GM20000 (cell line): ENCODE measurements around the gene SLC35F1.

Experiments used
- DNase-seq: peaks from one replicate; pipeline ENCODE4 v3.0.0; 2012; ENCODE audit warnings: low spot score
- TF ChIP-seq, protein P1 (sequence below): IDR thresholded peaks from 2 replicates; pipeline ENCODE4 v1.5.1; 2012; ENCODE audit warnings: mild to moderate bottlenecking, control low read depth; ENCODE audit errors: extremely low read depth, missing control alignments

The SLC35F1 gene

DNA sequence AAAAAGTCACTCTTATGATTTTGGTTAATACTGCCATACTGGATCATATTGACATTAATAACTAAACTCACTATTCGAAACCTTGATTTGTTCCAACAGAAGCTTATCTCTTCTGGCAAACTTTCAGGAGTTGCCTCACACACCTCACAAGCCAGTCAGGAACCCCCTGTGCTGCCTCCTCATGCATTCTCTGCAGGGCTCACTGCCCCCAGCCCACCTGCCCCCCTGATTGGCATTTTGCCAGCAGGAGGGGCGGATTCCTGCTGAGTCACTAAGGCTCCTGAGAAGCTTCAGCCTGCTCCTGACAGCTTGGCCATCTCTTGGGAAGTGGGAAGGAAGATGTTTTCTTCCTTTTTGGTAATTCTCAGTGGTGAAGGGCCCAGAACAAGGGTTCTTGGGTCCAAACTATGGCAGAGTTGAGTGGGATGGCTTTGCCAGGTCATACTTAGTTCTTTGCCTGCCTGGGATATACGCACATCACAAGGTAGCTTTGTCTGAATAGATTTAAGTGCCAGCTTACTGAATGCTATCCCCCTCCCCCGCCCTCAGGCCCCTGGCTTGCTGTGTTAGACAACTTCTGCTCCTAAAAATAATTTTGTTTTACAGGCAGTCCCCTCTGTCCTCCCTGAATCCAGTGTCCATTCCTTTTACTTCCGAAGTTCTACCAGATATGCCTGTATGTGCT lies 31.4 kb downstream of the SLC35F1 start:
- DNase-seq, result no peak
- TF ChIP-seq, protein P1, sequence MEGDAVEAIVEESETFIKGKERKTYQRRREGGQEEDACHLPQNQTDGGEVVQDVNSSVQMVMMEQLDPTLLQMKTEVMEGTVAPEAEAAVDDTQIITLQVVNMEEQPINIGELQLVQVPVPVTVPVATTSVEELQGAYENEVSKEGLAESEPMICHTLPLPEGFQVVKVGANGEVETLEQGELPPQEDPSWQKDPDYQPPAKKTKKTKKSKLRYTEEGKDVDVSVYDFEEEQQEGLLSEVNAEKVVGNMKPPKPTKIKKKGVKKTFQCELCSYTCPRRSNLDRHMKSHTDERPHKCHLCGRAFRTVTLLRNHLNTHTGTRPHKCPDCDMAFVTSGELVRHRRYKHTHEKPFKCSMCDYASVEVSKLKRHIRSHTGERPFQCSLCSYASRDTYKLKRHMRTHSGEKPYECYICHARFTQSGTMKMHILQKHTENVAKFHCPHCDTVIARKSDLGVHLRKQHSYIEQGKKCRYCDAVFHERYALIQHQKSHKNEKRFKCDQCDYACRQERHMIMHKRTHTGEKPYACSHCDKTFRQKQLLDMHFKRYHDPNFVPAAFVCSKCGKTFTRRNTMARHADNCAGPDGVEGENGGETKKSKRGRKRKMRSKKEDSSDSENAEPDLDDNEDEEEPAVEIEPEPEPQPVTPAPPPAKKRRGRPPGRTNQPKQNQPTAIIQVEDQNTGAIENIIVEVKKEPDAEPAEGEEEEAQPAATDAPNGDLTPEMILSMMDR, result no peak

DNA sequence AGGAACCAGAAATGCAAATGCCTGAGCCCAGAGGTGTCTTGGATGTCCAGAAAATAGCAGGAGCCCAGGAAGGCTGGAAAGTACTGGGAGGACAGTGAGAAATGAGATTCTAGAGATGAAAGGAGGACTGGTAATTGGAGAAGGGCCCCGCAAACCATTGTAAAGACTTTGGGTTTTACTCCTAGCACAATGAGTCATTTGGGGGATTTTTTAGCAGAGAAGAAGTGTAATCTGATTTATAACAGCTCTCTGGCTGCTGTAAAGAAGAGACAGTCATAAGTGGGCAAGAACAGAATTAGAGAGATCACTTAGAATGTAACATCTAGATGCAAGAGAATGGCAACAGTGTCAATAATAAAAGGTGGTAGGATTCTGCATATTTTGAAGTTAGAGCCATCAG lies 40.2 kb downstream of the SLC35F1 start:
- TF ChIP-seq, protein P1, result no peak
- DNase-seq, result no peak

DNA sequence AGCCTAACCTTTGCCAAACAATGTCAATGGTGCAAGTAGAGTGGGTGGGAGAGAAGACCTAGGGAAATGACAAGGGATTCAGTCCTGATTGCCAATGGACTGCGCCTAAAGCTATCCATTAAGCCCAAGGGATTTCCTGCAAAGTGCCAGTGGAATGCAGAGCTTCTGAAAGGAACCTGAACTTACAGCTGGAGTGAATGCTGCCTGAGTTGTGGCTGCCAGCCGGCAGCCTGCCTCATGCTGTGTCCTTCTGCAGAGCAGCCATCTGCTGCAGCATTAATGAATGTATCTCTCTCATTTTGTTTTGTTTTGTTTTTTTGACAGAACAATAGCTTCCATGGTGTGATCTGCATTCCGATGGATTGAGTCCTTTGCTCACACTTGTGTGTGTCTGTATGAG lies 44.7 kb downstream of the SLC35F1 start:
- TF ChIP-seq, protein P1, result no peak
- DNase-seq, result no peak

DNA sequence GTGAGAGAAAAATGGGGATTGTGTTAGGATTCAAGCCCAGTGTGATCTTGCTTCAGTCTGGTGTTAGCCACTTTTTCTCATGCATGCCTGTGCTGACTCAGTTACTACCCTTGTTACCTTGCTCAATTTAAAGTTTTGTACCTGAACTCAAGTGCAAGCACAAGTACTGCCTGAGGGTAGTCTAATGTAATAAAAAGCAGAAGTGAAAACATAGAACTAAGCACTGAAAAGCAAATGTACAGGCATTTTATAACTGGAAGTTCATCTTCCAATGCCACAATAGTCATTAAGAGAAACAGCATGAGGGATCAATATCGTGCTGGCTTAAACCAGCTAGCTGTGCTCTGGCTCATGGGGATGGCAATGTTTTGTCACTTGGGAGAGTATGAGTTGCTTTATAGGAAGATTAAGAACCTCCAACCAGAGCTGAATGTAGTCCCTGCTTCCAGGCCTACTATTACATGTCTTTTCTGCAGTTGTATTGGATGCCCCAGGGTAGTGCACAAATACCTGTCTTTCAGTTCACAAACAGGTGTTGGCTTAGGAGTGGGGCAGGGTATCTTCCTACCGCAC lies 48.7 kb downstream of the SLC35F1 start:
- no peak for DNase-seq
- TF ChIP-seq, protein P1, result no peak

DNA sequence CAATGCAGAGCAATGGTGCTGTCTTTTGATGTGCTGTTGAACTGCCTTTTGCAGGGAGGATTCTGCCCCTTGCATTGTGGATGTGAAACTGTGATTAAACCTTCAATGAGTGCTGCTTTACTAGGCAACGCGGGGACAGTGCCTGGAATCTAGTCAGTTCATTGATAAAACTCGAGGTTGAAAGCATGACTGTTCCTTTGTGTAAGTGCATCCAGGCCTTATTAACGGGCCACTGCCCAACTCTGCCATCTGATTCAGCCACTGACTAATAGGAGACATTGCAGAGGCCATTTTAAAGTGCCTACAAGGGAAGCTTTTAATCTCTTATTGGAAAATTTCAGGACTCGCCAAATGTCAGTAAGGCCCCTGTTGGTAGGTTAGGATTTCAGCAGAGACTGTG lies 49.3 kb downstream of the SLC35F1 start:
- TF ChIP-seq, protein P1, result no peak
- no peak for DNase-seq

DNA sequence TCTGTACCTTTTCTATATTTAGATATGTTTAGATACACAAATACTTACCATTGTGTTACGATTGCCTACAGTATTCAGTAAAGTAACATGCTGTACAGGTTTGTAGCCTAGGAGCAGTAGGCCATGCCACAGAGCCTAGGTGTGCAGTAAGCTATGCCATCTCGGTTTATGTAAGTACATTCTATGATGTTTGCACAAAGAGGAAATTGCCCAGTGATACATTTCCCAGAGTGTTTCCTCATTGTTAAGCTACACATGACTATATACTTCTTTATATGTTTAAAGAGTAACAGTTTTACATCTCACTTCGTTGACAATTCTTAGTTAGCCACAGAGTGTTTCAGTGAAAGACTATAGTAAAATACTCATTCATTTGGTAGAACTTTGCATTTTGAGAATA lies 51.5 kb downstream of the SLC35F1 start:
- TF ChIP-seq, protein P1, result no peak
- DNase-seq, result no peak

DNA sequence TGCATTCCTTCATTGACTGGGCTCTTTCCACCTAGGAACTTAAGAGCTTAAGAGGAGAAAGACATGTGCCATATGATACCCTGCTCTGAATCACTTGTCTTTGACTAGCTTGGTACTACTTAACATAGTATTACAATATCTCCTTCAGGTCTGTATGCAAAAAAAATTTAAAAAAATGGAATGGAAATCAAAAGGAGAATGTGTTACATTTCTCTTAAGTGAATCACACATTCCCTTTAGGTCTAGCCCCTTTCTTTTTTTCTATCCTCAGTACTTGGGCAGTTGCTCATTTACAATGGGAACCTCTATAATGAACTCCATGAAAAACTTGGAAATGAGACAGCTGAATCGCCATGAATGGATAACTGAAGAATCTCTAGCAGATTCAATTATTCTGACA lies 53.8 kb downstream of the SLC35F1 start:
- TF ChIP-seq, protein P1, result no peak
- no peak for DNase-seq
